Effector memory CD4-positive, alpha-beta T cell (primary cell): Measurements from ENCODE around the gene KIAA1217.

ENCODE experiments used
- DNase-seq, 3 donors: peaks; one replicate each; pipeline ENCODE4 v3.0.0-alpha.2; 2020
- H3K27ac ChIP-seq: 2 replicates; pipeline ENCODE4 v1.7.0; 2013; ENCODE audit warnings: mild to moderate bottlenecking, low read length, moderate library complexity; ENCODE audit not compliant: insufficient read depth, poor library complexity, severe bottlenecking
- H3K27me3 ChIP-seq: replicated peaks from 2 replicates; pipeline ENCODE4 v1.7.0; 2013; ENCODE audit warnings: mild to moderate bottlenecking, low read length; ENCODE audit not compliant: insufficient read depth, control insufficient read depth, poor library complexity, severe bottlenecking
- H3K36me3 ChIP-seq: 2 replicates; pipeline ENCODE4 v1.7.0; 2013; ENCODE audit warnings: mild to moderate bottlenecking, low read length, moderate library complexity; ENCODE audit not compliant: control insufficient read depth, insufficient read depth
- H3K4me1 ChIP-seq: 2 replicates; pipeline ENCODE4 v1.7.0; 2013; ENCODE audit warnings: low read length, mild to moderate bottlenecking; ENCODE audit not compliant: control insufficient read depth, insufficient read depth, poor library complexity, severe bottlenecking
- H3K4me3 ChIP-seq: 2 replicates; pipeline ENCODE4 v1.7.0; 2013; ENCODE audit warnings: low read length, low read depth, mild to moderate bottlenecking; ENCODE audit not compliant: insufficient read depth, poor library complexity, severe bottlenecking
- H3K9me3 ChIP-seq: 2 replicates; pipeline ENCODE4 v1.7.0; 2013; ENCODE audit warnings: mild to moderate bottlenecking, low read length, moderate library complexity; ENCODE audit not compliant: control insufficient read depth

The KIAA1217 gene

DNA sequence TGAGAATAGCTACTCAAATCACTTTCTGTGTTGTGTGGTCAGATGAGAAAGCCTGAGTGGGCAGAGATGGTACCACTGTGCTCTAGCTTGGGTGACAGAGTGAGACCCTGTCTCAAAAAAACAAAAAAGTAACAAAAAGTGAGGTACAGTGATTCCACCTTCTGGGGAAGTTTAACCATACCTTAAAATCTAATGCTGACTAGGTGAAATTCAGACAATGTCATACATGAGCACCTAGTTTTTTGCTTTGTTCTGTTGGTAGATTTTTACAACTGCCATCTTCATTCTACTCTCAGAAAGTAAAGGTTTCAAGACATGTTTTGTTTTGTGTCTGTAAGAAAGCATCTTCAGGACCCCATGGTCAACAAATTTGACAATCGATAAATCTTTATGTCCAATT lies 370.5 kb downstream of the KIAA1217 start:
- no peak overlapping the region for H3K27ac ChIP-seq
- H3K36me3 ChIP-seq: no peaks in the 10 kb centered on the region
- no peak overlapping the region for H3K4me3 ChIP-seq
- H3K4me1 ChIP-seq: no peaks in the 10 kb centered on the region
- H3K9me3 ChIP-seq: no peaks in the 10 kb centered on the region
- H3K27me3 ChIP-seq: no peaks in the 10 kb centered on the region
- DNase-seq: no peak

DNA sequence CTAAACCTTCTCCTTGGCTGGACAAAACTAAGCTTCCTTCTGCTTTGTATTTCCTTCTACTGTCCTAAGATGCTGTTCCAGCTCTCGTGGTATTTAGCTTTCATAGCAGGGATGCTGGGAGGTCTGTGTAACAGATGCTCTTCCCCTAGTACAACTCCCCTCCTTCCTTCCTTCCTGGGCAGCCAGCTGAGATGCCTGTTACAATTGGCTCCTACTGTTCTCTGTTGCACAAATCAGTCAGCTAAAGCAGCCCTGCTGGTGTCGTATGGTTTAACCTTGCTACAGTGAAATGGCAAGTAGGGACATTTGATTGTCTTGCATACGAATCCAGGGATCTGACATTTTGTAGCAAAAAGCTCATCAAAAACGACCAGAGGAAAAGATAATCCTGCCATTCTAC lies 371.0 kb downstream of the KIAA1217 start:
- no peaks in the 10 kb centered on the region for H3K4me1 ChIP-seq
- no peaks in the 10 kb centered on the region for H3K27me3 ChIP-seq
- no peak for DNase-seq
- no peaks in the 10 kb centered on the region for H3K9me3 ChIP-seq
- no peak overlapping the region for H3K27ac ChIP-seq
- H3K36me3 ChIP-seq: no peaks in the 10 kb centered on the region
- H3K4me3 ChIP-seq: no peak overlapping the region

DNA sequence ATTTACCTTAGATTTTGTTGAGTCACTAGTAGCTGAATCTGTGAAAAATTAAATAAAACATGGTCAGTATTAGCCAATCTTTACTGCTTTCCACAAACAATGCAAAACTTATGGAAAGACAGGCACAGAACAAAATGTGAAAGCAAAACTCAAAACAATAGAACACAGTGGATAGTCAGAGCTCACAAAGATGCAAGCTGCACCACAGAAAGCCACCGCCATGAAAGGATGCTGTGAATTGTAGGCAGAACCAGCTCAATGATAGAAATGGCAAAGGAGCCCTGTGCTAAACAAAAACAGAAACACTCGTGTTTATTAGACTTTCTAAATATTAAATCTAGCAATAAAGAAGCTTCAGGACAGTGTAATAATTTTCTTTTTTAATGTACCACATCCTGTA lies 380.3 kb downstream of the KIAA1217 start:
- H3K27ac ChIP-seq: no peak overlapping the region
- no peak for DNase-seq
- H3K4me3 ChIP-seq: no peak overlapping the region
- no peaks in the 10 kb centered on the region for H3K4me1 ChIP-seq
- no peaks in the 10 kb centered on the region for H3K27me3 ChIP-seq
- H3K9me3 ChIP-seq: no peaks in the 10 kb centered on the region
- no peaks in the 10 kb centered on the region for H3K36me3 ChIP-seq

DNA sequence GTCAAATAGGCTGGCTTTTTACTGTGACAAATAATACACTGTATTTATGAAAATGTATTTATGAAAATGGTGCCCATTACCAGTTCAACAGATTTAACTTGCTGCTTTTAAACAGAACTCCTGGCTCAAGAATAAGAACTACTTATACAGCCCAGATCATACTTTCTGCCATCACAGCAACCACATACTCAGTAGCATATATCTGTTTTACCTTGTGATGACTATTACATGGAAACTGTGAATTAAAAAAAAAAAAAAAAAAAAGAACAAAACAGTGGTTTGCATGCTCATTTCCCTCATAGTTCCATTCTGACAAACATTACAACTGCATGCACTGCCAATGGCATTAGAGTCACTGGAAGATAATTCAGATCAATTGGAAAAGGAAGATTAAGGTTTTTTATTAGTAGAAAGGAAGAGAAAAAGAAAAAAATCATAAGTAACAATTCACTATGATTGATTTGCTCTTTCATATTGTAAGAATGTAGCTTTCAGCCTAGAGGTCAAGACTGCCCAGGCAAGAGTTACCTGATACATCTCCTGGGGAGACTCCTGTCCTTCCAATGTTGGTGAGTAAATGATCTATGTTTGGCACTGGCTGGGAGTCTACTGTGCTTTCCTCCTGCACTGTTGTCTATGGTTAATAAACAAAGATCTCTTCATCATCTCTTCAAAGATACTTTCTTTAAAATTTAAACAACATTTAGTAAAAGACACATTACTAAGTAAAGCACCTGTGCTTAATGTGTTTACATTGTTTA lies 381.9 kb downstream of the KIAA1217 start:
- Histone ChIP-seq H3K27me3 (no peaks in the 10 kb centered on the region), H3K27ac (no peak overlapping the region), H3K4me1 (no peaks in the 10 kb centered on the region), H3K36me3 (no peaks in the 10 kb centered on the region), H3K4me3 (no peak overlapping the region), H3K9me3 (no peaks in the 10 kb centered on the region)
- no peak for DNase-seq

DNA sequence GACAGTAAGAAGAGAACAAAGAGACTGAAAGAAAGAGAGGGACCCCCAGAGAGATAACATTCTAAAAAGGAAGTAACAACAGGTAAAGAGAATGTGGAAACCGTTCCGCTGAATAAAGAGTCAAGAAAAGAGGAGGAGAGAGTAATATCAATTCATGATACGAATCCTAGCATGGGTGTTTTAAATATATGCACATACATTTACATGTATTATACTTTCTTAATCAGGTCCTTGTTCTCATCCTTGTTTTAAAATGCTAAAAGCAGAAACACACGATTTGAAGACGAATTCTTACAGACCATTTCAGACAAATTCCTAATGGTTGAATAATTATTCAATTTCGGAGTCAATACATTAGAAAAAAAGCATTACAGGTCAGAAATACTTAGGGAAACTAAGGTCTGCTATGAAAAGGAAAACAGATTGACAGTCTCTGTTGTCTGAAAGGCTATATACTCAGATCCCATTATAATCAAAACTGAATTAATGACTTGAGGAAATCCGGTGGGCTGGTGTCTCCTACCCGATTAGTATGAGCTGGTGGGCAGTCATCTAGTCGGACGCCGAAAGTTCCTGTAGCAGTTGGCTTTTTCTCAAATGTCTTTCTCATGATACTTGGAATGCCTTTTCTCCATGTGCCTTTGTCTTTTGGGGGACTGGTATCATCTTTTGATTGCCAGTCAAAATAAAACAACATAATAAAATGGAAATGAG lies 387.4 kb downstream of the KIAA1217 start:
- peaks cover 7% of the 10 kb centered on the region for H3K36me3 ChIP-seq
- no peak for DNase-seq
- no peaks in the 10 kb centered on the region for H3K4me1 ChIP-seq
- H3K27ac ChIP-seq: no peak overlapping the region
- no peaks in the 10 kb centered on the region for H3K27me3 ChIP-seq
- H3K4me3 ChIP-seq: no peak overlapping the region
- H3K9me3 ChIP-seq: no peaks in the 10 kb centered on the region

DNA sequence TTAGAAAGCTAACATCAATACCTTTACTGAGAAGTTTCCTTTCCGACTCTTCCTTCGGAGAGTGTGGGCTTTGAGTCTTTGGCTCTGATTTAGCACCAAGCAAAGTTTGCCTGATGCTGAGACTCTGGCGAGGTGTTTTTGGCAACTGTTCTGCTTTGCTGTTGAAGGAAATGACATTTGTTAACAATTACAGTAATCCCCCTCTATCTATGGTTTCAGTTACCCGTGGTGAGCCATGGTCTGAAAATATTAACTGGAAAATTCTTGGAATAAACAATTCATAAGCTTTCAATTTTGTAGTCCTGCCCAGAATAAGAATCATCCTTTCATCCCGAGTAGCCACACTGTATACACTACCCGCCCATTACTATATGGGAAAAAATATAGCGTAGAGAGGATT lies 388.5 kb downstream of the KIAA1217 start:
- no peaks in the 10 kb centered on the region for H3K27me3 ChIP-seq
- H3K4me1 ChIP-seq: no peaks in the 10 kb centered on the region
- H3K27ac ChIP-seq: no peak overlapping the region
- H3K4me3 ChIP-seq: no peak overlapping the region
- H3K36me3 ChIP-seq: peaks cover 7% of the 10 kb centered on the region
- H3K9me3 ChIP-seq: no peaks in the 10 kb centered on the region
- no peak for DNase-seq
